HG03460 (cell line): ENCODE results near the gene SLC47A2.
"Not testable (repeated sequence)": the region's sequence is repeated elsewhere in the genome, so short reads cannot be mapped to it uniquely, and the experiment has no call there.

Experiments
- ATAC-seq: cut with Tn5 transposase; IDR thresholded peaks from one replicate; pipeline ENCODE4 v1.9.1; 2021; ENCODE audit not compliant: unreplicated experiment

The SLC47A2 gene, protein sequence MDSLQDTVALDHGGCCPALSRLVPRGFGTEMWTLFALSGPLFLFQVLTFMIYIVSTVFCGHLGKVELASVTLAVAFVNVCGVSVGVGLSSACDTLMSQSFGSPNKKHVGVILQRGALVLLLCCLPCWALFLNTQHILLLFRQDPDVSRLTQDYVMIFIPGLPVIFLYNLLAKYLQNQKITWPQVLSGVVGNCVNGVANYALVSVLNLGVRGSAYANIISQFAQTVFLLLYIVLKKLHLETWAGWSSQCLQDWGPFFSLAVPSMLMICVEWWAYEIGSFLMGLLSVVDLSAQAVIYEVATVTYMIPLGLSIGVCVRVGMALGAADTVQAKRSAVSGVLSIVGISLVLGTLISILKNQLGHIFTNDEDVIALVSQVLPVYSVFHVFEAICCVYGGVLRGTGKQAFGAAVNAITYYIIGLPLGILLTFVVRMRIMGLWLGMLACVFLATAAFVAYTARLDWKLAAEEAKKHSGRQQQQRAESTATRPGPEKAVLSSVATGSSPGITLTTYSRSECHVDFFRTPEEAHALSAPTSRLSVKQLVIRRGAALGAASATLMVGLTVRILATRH

DNA sequence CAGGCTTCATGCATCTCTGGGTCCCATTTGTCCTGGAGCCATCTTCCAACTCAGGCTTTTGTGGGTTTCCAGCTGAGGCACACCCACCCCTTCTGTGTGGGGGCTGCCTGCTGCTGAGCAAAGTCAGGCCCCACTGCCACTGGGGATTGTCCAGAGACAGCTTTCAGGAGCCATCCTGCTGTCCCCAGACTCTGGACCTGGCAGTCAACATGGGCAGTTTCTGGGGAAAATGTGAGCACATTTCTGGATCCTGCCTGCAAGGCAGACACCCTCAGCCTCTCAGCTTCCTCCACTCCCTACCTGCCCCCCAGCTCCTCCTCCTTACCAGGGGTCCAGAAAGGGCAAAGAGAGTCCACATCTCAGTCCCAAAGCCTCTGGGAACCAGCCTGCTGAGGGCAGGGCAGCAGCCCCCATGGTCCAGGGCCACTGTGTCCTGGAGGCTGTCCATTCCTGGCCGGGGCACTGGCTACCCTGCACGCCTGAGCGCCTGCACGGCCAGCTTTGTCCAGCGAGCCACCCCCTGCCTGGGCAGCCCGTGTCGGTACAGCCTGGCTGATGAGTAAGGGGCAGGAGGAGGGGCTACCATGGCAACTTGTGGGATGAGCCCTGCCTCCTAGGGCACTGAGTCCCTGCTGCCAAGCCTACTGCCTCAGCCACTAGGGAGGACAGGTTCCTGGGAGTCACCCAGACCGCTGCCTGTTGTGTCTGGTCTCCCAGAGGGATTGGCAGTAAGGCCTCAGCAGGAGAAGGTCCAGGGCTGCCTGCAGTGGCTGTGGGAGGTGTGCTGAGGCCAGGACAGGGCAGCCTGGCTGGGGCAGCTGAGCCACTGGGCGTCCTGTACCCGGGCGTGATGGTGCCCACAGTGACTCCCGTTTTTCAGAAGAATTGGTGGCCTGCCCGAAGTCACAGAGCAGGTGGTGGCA, at the start of gene SLC47A2:
Gene SLC47A2 (minus strand): TSS at position 477 of the 923 bp plus-strand sequence. CDS start 29 bp downstream, at position 448.
- ATAC-seq = no peak

GRCh38 chr17:19766016-19766415, 49.6 kb upstream of the SLC47A2 start:
- no peak for ATAC-seq

GRCh38 chr17:19763991-19764390, 47.6 kb upstream of the SLC47A2 start:
- ATAC-seq = not testable (repeated sequence)

- ATAC-seq = no peak
These were observed 47.0 kb upstream of the SLC47A2 start for GRCh38 chr17:19763416-19763815.

GRCh38 chr17:19762515-19762961, 46.2 kb upstream of the SLC47A2 start:
- ATAC-seq = no peak

- no peak for ATAC-seq
These were observed 44.4 kb upstream of the SLC47A2 start for GRCh38 chr17:19760746-19761145.

- ATAC-seq = no peak
These were observed 43.5 kb upstream of the SLC47A2 start for GRCh38 chr17:19759568-19760549.

GRCh38 chr17:19757536-19758180, 41.3 kb upstream of the SLC47A2 start:
- no peak for ATAC-seq

DNA sequence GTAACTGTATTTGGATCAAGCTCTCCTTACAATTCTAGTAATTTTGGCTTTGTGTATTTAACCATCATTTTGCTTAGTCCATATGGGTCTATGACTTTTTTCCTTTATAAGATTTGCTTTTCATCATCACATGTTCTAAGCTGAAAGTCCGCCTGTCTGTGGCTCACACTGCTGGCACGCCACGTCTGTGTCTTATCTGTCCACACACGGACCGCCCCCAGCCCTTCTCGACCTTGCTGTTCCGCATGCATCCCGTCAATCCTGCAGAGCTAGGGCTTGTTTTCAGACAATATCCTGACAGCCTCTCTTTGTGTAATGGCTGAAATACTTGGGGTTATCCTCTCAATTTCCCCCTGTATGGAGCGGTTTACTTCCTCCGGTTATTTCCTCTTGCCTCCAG, 40.2 kb upstream of the SLC47A2 start:
- ATAC-seq = no peak

GRCh38 chr17:19755821-19756510, 39.6 kb upstream of the SLC47A2 start:
- ATAC-seq = no peak

DNA sequence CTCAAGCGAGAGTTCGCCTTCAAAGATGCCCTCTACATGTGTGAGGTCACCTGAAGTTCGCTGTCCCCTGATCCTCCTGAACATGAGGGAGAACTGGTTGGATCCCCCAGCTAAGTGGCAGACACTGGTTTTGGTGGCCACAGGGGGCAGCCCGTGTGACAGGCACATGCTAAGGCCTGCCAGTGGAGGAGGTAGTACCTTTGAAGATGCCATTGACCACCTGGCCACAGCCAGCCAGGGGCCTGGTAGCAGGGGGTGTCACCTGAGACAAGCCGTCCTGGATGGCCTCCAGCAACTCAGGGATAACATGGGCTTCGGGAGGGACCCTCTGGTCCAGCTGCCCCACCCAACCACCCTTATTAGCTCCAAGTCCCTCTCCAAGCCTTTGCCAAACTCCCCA, 39.0 kb upstream of the SLC47A2 start:
- ATAC-seq = no peak

GRCh38 chr17:19753661-19754463, 37.5 kb upstream of the SLC47A2 start:
- no peak for ATAC-seq

- no peak for ATAC-seq
These were observed 36.7 kb upstream of the SLC47A2 start for GRCh38 chr17:19753051-19753509.

GRCh38 chr17:19752216-19753050, 36.0 kb upstream of the SLC47A2 start:
- ATAC-seq = no peak

GRCh38 chr17:19750835-19751234, 34.5 kb upstream of the SLC47A2 start:
- no peak for ATAC-seq

DNA sequence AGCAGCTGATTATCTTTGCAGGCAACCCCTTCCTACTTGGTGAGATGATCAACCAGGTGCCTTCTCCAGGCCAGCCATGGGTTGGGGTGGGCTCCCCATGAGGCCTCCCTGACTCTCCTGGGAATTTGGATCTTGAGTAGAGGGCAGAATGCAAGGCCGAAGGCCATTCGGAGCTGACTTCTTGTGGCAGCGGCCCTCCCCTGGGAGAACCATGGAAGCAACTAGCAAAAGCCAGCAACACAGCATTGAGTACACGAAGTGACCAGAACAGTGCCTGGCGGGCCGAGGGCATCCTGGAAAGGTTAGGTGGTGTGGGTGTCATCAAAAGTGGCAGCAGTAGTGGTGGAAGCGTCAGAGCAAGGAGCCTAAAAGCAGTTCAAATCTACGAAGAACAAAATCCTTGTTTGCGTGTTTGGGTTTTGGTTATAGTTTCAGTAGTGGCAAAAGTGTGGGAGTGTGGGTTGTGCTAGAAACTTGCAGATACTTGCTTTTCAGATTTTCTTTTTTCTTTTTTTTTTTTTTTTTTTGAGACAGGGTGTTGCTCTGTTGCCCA, 33.7 kb upstream of the SLC47A2 start:
- ATAC-seq = no peak

DNA sequence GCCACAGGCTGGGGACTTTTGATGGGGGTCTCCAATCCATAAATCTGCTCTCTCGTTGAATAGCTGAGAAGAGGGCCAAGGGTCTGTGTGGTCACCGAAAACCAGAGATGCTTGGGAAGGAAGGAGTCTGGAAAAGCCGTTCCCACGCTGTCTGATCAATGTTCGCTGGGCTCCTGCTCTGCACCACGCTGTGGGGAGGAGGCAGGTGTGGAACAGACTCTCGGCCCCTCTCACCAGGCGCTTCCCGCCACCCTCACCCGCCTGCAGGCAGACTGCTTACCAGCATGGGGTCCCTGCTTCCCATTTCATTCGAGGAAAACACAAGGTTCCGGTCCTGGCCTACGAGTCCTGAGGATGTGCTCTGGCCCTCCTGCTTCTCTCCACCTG, 32.4 kb upstream of the SLC47A2 start:
- ATAC-seq = no peak
